HepG2 (cell line): ENCODE measurements around the gene RASD1. TPM values are rescaled to one million over a fixed set of nuclear protein-coding genes. Genes with fewer than 3 reads are reported as not detected.

Experiments used
- CENPX ChIP-seq: sonication (generic); formaldehyde crosslinking; IDR thresholded peaks from 2 replicates; pipeline ENCODE4 v1.9.0; 2021; ENCODE audit warnings: mild to moderate bottlenecking, missing genetic modification reagents, moderate library complexity
- KAT2B ChIP-seq: fragments of 150-350 bp; IDR thresholded peaks from 2 replicates; pipeline ENCODE4 v1.6.1; 2014; ENCODE audit warnings: low read depth, low read length, borderline replicate concordance
- MBD4 ChIP-seq: IDR thresholded peaks from 2 replicates; pipeline ENCODE4 v1.6.1; 2012; ENCODE audit warnings: low read length, inconsistent platforms, borderline replicate concordance
- NCOA2 ChIP-seq: sonication (generic); formaldehyde crosslinking; IDR thresholded peaks from 2 replicates; pipeline ENCODE4 v1.8.0; 2022; ENCODE audit warnings: inconsistent platforms
- REPIN1 ChIP-seq: sonication (generic); formaldehyde crosslinking; IDR thresholded peaks from 2 replicates; pipeline ENCODE4 v1.8.0; 2022; ENCODE audit warnings: missing genetic modification reagents, low read depth, mild to moderate bottlenecking, borderline replicate concordance
- TSC22D2 ChIP-seq: sonication (generic); formaldehyde crosslinking; IDR thresholded peaks from 2 replicates; pipeline ENCODE4 v1.5.1; 2020; ENCODE audit warnings: missing genetic modification reagents, mild to moderate bottlenecking, borderline replicate concordance
- U2AF1 ChIP-seq: fragments of 200-400 bp; formaldehyde crosslinking; optimal IDR thresholded peaks from 2 replicates; pipeline ENCODE3; 2017; ENCODE audit warnings: mild to moderate bottlenecking, low read depth, low read length
- ZNF331 ChIP-seq: sonication (generic); formaldehyde crosslinking; IDR thresholded peaks from 2 replicates; pipeline ENCODE4 v1.4.0; 2020; ENCODE audit warnings: missing genetic modification reagents
- ZNF468 ChIP-seq: sonication (generic); formaldehyde crosslinking; IDR thresholded peaks from 2 replicates; pipeline ENCODE4 v1.8.0; 2022; ENCODE audit warnings: mild to moderate bottlenecking, moderate library complexity, missing genetic modification reagents
- polyA plus RNA-seq, 8 experiments: library from polyadenylated mRNA; depleted of rRNA in 3 of 8; stranded (reverse) in 7 of 8; unstranded in 1 of 8; fragments of >200 nt; fragmentation: Illumina TruSeq in 4 of 8; extraction: Trizol in 4 of 8; gene quantifications; 2 replicates each; pipeline versions ENCODE4 v1.2.1 to v1.2.3, GENCODE V29; 2011 to 2016; ENCODE audit warnings: low read depth in 4 of 8, missing spikeins in 1 of 8, mixed read lengths in 1 of 8; ENCODE audit not compliant: insufficient read depth in 1 of 8
- total RNA-seq, 5 experiments: library from RNA; depleted of rRNA; stranded (reverse); fragments of >200 nt; fragmentation: Illumina TruSeq; extraction: Trizol; gene quantifications; 2 replicates each; pipeline ENCODE4 v1.2.3, GENCODE V29; 2016; ENCODE audit warnings: low read depth in 1 of 5
- TF ChIP-seq, protein P1 (sequence below): sonication (generic); formaldehyde crosslinking; IDR thresholded peaks from 2 replicates; pipeline ENCODE4 v1.4.0; 2020; ENCODE audit warnings: missing genetic modification reagents
- TF ChIP-seq, protein P2 (sequence below): IDR thresholded peaks from 2 replicates; pipeline ENCODE4 v1.6.1; 2016
- TF ChIP-seq, protein P3 (sequence below): sonication (generic); formaldehyde crosslinking; IDR thresholded peaks from 2 replicates; pipeline ENCODE4 v1.8.1; 2023; ENCODE audit warnings: missing genetic modification reagents, mild to moderate bottlenecking, borderline replicate concordance
- TF ChIP-seq, protein P4 (sequence below): sonication (generic); formaldehyde crosslinking; IDR thresholded peaks from 2 replicates; pipeline ENCODE4 v1.8.1; 2022; ENCODE audit warnings: mild to moderate bottlenecking, missing genetic modification reagents
- TF ChIP-seq, protein P5 (sequence below): sonication (generic); formaldehyde crosslinking; IDR thresholded peaks from 2 replicates; pipeline ENCODE4 v1.4.0; 2020; ENCODE audit warnings: mild to moderate bottlenecking, missing genetic modification reagents, borderline replicate concordance
- TF ChIP-seq, protein P6 (sequence below): sonication (generic); formaldehyde crosslinking; IDR thresholded peaks from 2 replicates; pipeline ENCODE4 v1.4.0; 2020; ENCODE audit warnings: missing genetic modification reagents, borderline replicate concordance

Gene RASD1
- total and polyA plus RNA-seq, 2 of the 13 experiments (the other 11 are each of a cell fraction or from before 2014, with no cell fraction given): 1.6 to 4.2 TPM

DNA sequence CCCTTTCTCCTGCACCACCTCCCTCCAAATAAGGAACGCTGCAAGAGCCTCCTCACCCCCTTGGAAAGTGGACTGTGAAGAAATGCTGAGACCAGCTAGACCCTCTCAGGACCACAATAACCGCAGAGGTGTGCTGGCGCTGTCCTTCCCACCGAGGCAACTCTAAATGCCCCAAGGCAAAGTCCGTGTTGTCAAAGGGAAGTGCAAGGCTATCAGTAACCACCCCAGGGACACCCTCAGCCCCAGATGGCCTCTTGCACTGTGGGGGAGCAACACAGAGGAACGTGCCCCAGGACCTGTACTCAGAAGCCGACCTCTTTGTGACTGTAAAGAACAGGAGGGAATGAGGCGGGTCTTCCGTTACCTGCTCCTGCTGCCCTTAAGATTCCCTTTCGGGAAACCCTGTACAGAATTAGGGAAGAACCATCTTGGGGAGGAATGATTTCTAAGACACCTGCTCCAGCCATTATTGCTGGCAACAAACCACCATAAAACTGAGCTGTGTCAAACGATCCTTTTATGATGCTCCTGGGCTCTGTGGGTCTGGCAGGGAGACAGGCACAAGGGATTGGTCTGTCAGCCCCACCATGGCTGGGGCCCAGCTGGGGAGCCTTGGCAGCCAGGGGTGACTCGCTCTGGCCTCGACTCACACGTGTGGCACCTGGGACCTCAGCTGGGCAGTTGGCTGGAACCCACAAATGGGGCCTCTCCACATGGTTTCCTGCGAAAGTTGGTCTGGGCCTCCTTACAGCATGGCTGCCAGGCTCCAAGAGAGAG, 34.0 kb downstream of the RASD1 start (continued):
- TF ChIP-seq, protein P1, sequence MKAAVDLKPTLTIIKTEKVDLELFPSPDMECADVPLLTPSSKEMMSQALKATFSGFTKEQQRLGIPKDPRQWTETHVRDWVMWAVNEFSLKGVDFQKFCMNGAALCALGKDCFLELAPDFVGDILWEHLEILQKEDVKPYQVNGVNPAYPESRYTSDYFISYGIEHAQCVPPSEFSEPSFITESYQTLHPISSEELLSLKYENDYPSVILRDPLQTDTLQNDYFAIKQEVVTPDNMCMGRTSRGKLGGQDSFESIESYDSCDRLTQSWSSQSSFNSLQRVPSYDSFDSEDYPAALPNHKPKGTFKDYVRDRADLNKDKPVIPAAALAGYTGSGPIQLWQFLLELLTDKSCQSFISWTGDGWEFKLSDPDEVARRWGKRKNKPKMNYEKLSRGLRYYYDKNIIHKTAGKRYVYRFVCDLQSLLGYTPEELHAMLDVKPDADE (CRISPR knock-in tag): no peak
- TF ChIP-seq ZNF331 (CRISPR knock-in tag): peak; percentile 22; the same call in 1 of the 2 replicates
- TF ChIP-seq, protein P2, sequence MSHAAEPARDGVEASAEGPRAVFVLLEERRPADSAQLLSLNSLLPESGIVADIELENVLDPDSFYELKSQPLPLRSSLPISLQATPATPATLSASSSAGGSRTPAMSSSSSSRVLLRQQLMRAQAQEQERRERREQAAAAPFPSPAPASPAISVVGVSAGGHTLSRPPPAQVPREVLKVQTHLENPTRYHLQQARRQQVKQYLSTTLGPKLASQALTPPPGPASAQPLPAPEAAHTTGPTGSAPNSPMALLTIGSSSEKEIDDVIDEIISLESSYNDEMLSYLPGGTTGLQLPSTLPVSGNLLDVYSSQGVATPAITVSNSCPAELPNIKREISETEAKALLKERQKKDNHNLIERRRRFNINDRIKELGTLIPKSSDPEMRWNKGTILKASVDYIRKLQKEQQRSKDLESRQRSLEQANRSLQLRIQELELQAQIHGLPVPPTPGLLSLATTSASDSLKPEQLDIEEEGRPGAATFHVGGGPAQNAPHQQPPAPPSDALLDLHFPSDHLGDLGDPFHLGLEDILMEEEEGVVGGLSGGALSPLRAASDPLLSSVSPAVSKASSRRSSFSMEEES: 0 out of 2 replicates have a peak, but pooled peaks have one; percentile 22
- no peak for TF ChIP-seq TSC22D2
- no peak for TF ChIP-seq U2AF1
- TF ChIP-seq REPIN1 (CRISPR knock-in tag): no peak
- TF ChIP-seq ZNF468: no peak
- TF ChIP-seq, protein P3, sequence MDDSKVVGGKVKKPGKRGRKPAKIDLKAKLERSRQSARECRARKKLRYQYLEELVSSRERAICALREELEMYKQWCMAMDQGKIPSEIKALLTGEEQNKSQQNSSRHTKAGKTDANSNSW (CRISPR knock-in tag): no peak
- peak; percentile 61; the same call in 1 of the 2 replicates for TF ChIP-seq NCOA2
- TF ChIP-seq KAT2B: no peak
- TF ChIP-seq, protein P4, sequence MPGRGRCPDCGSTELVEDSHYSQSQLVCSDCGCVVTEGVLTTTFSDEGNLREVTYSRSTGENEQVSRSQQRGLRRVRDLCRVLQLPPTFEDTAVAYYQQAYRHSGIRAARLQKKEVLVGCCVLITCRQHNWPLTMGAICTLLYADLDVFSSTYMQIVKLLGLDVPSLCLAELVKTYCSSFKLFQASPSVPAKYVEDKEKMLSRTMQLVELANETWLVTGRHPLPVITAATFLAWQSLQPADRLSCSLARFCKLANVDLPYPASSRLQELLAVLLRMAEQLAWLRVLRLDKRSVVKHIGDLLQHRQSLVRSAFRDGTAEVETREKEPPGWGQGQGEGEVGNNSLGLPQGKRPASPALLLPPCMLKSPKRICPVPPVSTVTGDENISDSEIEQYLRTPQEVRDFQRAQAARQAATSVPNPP (CRISPR knock-in tag): no peak
- TF ChIP-seq, protein P5, sequence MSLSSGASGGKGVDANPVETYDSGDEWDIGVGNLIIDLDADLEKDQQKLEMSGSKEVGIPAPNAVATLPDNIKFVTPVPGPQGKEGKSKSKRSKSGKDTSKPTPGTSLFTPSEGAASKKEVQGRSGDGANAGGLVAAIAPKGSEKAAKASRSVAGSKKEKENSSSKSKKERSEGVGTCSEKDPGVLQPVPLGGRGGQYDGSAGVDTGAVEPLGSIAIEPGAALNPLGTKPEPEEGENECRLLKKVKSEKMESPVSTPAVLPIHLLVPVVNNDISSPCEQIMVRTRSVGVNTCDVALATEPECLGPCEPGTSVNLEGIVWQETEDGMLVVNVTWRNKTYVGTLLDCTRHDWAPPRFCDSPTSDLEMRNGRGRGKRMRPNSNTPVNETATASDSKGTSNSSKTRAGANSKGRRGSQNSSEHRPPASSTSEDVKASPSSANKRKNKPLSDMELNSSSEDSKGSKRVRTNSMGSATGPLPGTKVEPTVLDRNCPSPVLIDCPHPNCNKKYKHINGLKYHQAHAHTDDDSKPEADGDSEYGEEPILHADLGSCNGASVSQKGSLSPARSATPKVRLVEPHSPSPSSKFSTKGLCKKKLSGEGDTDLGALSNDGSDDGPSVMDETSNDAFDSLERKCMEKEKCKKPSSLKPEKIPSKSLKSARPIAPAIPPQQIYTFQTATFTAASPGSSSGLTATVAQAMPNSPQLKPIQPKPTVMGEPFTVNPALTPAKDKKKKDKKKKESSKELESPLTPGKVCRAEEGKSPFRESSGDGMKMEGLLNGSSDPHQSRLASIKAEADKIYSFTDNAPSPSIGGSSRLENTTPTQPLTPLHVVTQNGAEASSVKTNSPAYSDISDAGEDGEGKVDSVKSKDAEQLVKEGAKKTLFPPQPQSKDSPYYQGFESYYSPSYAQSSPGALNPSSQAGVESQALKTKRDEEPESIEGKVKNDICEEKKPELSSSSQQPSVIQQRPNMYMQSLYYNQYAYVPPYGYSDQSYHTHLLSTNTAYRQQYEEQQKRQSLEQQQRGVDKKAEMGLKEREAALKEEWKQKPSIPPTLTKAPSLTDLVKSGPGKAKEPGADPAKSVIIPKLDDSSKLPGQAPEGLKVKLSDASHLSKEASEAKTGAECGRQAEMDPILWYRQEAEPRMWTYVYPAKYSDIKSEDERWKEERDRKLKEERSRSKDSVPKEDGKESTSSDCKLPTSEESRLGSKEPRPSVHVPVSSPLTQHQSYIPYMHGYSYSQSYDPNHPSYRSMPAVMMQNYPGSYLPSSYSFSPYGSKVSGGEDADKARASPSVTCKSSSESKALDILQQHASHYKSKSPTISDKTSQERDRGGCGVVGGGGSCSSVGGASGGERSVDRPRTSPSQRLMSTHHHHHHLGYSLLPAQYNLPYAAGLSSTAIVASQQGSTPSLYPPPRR: peak; percentile 77
- TF ChIP-seq, protein P6, sequence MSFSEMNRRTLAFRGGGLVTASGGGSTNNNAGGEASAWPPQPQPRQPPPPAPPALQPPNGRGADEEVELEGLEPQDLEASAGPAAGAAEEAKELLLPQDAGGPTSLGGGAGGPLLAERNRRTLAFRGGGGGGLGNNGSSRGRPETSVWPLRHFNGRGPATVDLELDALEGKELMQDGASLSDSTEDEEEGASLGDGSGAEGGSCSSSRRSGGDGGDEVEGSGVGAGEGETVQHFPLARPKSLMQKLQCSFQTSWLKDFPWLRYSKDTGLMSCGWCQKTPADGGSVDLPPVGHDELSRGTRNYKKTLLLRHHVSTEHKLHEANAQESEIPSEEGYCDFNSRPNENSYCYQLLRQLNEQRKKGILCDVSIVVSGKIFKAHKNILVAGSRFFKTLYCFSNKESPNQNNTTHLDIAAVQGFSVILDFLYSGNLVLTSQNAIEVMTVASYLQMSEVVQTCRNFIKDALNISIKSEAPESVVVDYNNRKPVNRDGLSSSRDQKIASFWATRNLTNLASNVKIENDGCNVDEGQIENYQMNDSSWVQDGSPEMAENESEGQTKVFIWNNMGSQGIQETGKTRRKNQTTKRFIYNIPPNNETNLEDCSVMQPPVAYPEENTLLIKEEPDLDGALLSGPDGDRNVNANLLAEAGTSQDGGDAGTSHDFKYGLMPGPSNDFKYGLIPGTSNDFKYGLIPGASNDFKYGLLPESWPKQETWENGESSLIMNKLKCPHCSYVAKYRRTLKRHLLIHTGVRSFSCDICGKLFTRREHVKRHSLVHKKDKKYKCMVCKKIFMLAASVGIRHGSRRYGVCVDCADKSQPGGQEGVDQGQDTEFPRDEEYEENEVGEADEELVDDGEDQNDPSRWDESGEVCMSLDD: no peak
- no peak for TF ChIP-seq CENPX
- no peak for TF ChIP-seq MBD4
